Common myeloid progenitor, CD34-positive (primary cell): Measurements from ENCODE around the gene HOXA2.

Experiments
- CTCF ChIA-PET: fragments of 350-600 bp; sonication (Branson Sonifier 250); formaldehyde crosslinking; loops from one replicate; lab custom pipeline; 2021; ENCODE audit warnings: antibody characterized with exemption; lab: Charles Lee
- POLR2A ChIA-PET: fragments of 350-600 bp; sonication (Branson Sonifier 250); formaldehyde crosslinking; loops from one replicate; lab custom pipeline; 2021; ENCODE audit warnings: antibody characterized with exemption; lab: Charles Lee
- DNase-seq, 3 donors: peaks; one replicate each; pipeline versions ENCODE4 v3.0.0 to v3.0.0-alpha.2; 2013
- H3K27ac ChIP-seq, 2 experiments: 1 replicate in 1 of 2; 2 replicates in 1 of 2; pipeline ENCODE4 v1.7.0; 2013; ENCODE audit warnings: inconsistent platforms in 2 of 2, low read length in 2 of 2, mild to moderate bottlenecking in 2 of 2, low read depth in 1 of 2, moderate library complexity in 1 of 2; ENCODE audit not compliant: severe bottlenecking in 2 of 2, insufficient read depth in 1 of 2, poor library complexity in 1 of 2
- H3K27me3 ChIP-seq, 5 experiments: replicated peaks in 2 of 5; 1 replicate in 3 of 5; 2 replicates in 2 of 5; pipeline versions ENCODE4 v1.6.1 to v1.7.0; 2013; ENCODE audit warnings: low read length in 4 of 5, mild to moderate bottlenecking in 2 of 5, moderate library complexity in 2 of 5, inconsistent platforms in 1 of 5; ENCODE audit not compliant: insufficient read depth in 5 of 5, control insufficient read depth in 4 of 5
- H3K36me3 ChIP-seq, 4 experiments: 1 replicate in 2 of 4; 2 replicates in 2 of 4; pipeline versions ENCODE4 v1.6.1 to v1.7.0; 2013; ENCODE audit warnings: low read length in 3 of 4, control low read depth in 1 of 4, mild to moderate bottlenecking in 1 of 4; ENCODE audit not compliant: control insufficient read depth in 4 of 4, insufficient read depth in 4 of 4
- H3K4me1 ChIP-seq, 4 experiments: 1 replicate in 3 of 4; 2 replicates in 1 of 4; pipeline versions ENCODE4 v1.6.1 to v1.7.1; 2013; ENCODE audit warnings: low read length in 3 of 4, mild to moderate bottlenecking in 3 of 4, control low read depth in 1 of 4, inconsistent platforms in 1 of 4, moderate library complexity in 1 of 4; ENCODE audit not compliant: control insufficient read depth in 4 of 4, insufficient read depth in 4 of 4; ENCODE audit errors: control extremely low read depth in 1 of 4
- H3K4me3 ChIP-seq, 7 experiments: 1 replicate in 4 of 7; 2 replicates in 3 of 7; pipeline versions ENCODE4 v1.5.1 to v1.7.0; 2013; ENCODE audit warnings: mild to moderate bottlenecking in 7 of 7, low read length in 6 of 7, moderate library complexity in 6 of 7, inconsistent platforms in 2 of 7, low read depth in 2 of 7, control low read depth in 1 of 7; ENCODE audit not compliant: insufficient read depth in 4 of 7, control insufficient read depth in 1 of 7; ENCODE audit errors: extremely low read depth in 1 of 7
- H3K9me3 ChIP-seq, 5 experiments: 1 replicate in 4 of 5; 2 replicates in 1 of 5; pipeline versions ENCODE4 v1.6.1 to v1.7.1; 2013; ENCODE audit warnings: low read length in 4 of 5, mild to moderate bottlenecking in 2 of 5, inconsistent platforms in 1 of 5, low read depth in 1 of 5, moderate library complexity in 1 of 5; ENCODE audit not compliant: control insufficient read depth in 4 of 5, insufficient read depth in 2 of 5; ENCODE audit errors: control extremely low read depth in 1 of 5
- WGBS: methylation state at CpG from one replicate; pipeline ENCODE4 v1.1.5; 2013; ENCODE audit not compliant: insufficient coverage; 5-methylcytosine and 5-hydroxymethylcytosine counted together

HOXA2 gene

DNA sequence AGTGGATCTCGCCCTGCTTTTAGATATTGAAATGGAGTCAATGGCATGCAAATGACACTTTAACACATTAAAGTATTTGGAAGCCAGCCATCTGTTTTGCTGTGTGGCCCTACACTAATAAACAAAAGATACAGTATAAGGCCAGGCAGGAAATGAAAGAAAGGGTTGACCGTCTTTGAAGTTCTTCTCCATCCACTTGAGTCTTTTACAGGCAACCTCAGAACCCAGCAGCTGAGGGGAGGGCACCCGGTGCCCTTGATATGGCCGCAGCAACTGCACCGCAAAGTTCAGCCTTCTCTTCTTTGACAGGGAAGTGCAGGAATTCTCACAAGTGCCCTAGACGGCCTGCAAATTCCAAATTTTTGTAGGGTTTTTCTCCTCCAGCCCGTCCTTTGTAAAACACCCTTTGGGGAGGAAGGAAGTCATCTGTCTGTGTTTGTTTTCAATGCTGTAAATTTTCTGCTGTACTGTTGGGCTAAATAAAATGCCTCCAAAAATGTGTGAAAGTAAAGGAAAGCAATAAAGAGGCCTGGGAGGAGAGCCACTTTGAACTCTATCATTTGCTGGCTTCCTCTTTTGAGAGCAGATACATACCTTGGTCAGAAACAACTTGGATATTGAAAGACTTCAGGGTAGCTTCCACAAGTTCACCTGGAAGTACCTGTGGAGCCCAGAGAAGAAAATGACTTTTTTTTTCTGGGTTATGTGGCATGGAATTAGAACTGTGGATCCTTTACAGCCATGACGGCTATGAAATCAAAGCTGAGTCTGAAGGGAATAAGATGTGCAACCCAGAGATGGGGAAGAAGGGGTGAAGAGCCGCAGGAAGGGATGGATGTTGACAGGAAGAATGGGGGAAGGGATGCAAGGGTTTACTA is 10.3 kb downstream of the HOXA2 start:
- H3K27me3 ChIP-seq, result peaks cover 39 to 98% (median 60%) of the 10 kb centered on the region in 5 experiments
- H3K36me3 ChIP-seq, result no peaks in the 10 kb centered on the region
- DNase-seq, result no peak
- WGBS, result 14% methylated on average over 8 of the region's 9 CpGs
- ChIA-PET CTCF (interaction anchor here (0.6 to 1.8 kb wide), 2 partner anchors 11 to 414 kb away, joined by 3 to 5 read pairs; no protein-coding TSS in a partner anchor), POLR2A (interaction anchor here (0.6 kb wide), 1 partner anchor 18 kb away, joined by 5 read pairs; no protein-coding TSS in a partner anchor)
- no peak overlapping the region for H3K4me3 ChIP-seq
- H3K4me1 ChIP-seq, result peaks cover 0 to 43% (median 28%) of the 10 kb centered on the region in 4 experiments
- peaks cover 0 to 2% (median 0%) of the 10 kb centered on the region in 5 experiments for H3K9me3 ChIP-seq
- no peak overlapping the region for H3K27ac ChIP-seq

- Histone ChIP-seq H3K27ac (no peak overlapping the region), H3K36me3 (no peaks in the 10 kb centered on the region), H3K9me3 (peaks cover 0 to 2% (median 0%) of the 10 kb centered on the region in 5 experiments), H3K4me3 (no peak overlapping the region), H3K4me1 (peaks cover 0 to 33% (median 17%) of the 10 kb centered on the region in 4 experiments), H3K27me3 (peaks cover 39 to 97% (median 58%) of the 10 kb centered on the region in 5 experiments)
- POLR2A ChIA-PET, result no interaction called here
- 38% methylated on average over 2 of the region's 3 CpGs for WGBS
- CTCF ChIA-PET, result interaction anchor here (1.4 kb wide), 1 partner anchor 9 kb away, joined by 3 read pairs; no protein-coding TSS in a partner anchor
- no peak for DNase-seq
Observed at GRCh38 chr7:27091105-27091504, 11.4 kb downstream of the HOXA2 start.

GRCh38 chr7:27088002-27088922 is 14.2 kb downstream of the HOXA2 start:
- Histone ChIP-seq H3K27ac (no peak overlapping the region), H3K4me1 (peaks cover 0 to 20% (median 9%) of the 10 kb centered on the region in 4 experiments), H3K27me3 (peaks cover 27 to 78% (median 48%) of the 10 kb centered on the region in 5 experiments), H3K4me3 (peak overlapping the region in 4 of 7 experiments; percentile 3 to 50 (median 34)), H3K36me3 (no peaks in the 10 kb centered on the region), H3K9me3 (peaks cover 0 to 2% (median 0%) of the 10 kb centered on the region in 5 experiments)
- DNase-seq, result no peak
- ChIA-PET POLR2A (no interaction called here), CTCF (no interaction called here)
- 4% methylated on average over 58 of the region's 68 CpGs for WGBS

DNA sequence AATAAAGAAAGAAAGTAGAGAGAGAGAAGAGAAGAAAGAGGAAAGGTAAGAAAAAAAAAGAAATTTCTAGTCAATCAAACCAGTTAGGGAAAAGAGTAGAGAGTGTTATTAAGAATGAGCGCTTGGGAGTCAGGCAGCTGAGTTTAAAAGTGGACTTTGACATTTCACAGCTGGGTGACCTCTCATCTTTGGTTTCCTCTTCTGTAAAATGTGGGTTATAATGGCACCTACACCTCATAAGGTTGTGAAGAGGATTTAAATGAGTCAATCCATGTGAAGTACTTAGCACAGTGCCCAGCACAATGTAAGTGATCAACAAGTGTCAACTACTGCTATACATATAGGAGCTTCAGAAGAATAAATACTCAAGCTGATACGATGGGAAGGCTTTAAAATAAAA is 18.8 kb downstream of the HOXA2 start:
- Histone ChIP-seq H3K36me3 (no peaks in the 10 kb centered on the region), H3K4me1 (peaks cover 0 to 9% (median 9%) of the 10 kb centered on the region in 4 experiments), H3K4me3 (no peak overlapping the region), H3K27me3 (peaks cover 4 to 32% (median 10%) of the 10 kb centered on the region in 5 experiments), H3K9me3 (peaks cover 0 to 1% (median 0%) of the 10 kb centered on the region in 5 experiments), H3K27ac (no peak overlapping the region)
- 100% methylated on average over 1 of the region's 2 CpGs for WGBS
- no peak for DNase-seq
- POLR2A ChIA-PET, result interaction anchor here (0.6 kb wide), 1 partner anchor 294 kb away, joined by 5 read pairs; no protein-coding TSS in a partner anchor
- CTCF ChIA-PET, result interaction anchor here (0.6 to 2.6 kb wide), 2 partner anchors 10 to 154 kb away, joined by 3 to 6 read pairs; no protein-coding TSS in a partner anchor

DNA sequence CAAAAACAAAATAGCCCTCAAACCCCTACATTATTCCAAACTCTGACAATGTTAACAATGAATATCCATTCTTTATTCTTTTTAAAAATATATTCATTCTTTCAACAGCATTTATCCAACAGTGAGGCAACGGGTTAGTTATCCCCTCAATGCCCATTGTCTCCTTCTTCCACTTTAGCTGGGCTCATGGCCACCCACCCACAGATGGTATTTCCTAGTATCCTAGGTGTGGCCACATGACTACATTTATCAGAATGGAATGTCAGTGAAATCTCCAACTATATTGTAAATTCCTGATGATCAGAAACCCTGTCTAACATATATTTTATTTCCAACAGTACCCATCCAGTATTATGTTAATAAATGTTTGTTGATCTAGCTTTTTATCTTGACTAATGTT is 20.3 kb downstream of the HOXA2 start:
- Histone ChIP-seq H3K4me3 (no peak overlapping the region), H3K9me3 (no peaks in the 10 kb centered on the region), H3K4me1 (no peaks in the 10 kb centered on the region), H3K27me3 (peaks cover 0 to 18% (median 7%) of the 10 kb centered on the region in 5 experiments), H3K36me3 (no peaks in the 10 kb centered on the region), H3K27ac (no peak overlapping the region)
- 100% methylated on average over 1 of the region's 1 CpG for whole genome bisulfite sequencing
- CTCF ChIA-PET, result interaction anchor here (1.2 to 2.6 kb wide), 3 partner anchors 8 to 11 kb away, joined by 3 to 6 read pairs (median 5); no protein-coding TSS in a partner anchor
- POLR2A ChIA-PET, result no interaction called here
- DNase-seq, result no peak

GRCh38 chr7:27080844-27081436 is 21.5 kb downstream of the HOXA2 start:
- ChIA-PET CTCF (interaction anchor here (2.1 kb wide), 1 partner anchor 13 kb away, joined by 5 read pairs; no protein-coding TSS in a partner anchor), POLR2A (no interaction called here)

More at GRCh38 chr7:27080844-27081436, 21.5 kb downstream of the HOXA2 start:
- Histone ChIP-seq H3K9me3 (no peaks in the 10 kb centered on the region), H3K4me1 (no peaks in the 10 kb centered on the region), H3K4me3 (no peak overlapping the region), H3K27me3 (peaks cover 0 to 8% (median under 1%) of the 10 kb centered on the region in 5 experiments), H3K27ac (no peak overlapping the region), H3K36me3 (no peaks in the 10 kb centered on the region)
- DNase-seq, result peak in 1 of 3 donors; percentile 55
- 100% methylated on average over 3 of the region's 4 CpGs for WGBS
